ENCODE results near the gene SPIRE1.

The SPIRE1 gene

DNA sequence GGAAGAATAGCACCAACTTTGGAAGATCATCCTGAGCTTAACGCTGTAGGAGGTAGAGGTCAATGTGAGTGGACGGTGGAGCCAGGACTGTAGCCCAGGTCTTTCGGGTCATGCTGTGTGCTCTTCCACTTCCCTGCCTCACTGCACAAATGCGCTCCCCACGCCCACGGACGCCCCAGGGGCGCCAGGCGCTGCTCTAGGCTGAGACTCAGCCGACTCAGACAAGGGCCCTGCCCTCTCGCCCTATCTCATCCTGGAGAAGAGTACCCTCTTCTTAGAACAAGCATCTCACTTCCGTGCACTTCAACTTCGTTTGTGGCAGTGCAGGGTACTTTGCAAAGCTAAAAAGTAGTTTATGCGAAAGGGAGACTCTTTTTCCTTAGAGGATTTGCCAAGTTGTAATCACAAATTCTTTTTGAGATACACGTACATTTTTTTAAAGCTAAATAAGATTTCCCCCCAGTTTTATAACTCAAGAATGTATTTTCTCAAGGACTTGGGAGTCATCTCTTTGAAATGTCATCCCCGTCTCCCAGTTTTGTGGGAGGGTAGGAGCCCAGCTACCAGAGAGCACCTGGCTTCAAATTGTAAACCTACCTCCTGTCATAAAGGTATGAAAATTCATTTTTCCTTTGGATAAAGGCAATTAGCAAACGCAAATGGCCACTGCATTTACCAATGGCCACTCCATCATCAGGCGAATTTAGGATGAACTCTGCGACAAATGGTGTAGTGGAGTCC is 251.4 kb downstream of the SPIRE1 start:
- DNase-seq: no peak

DNA sequence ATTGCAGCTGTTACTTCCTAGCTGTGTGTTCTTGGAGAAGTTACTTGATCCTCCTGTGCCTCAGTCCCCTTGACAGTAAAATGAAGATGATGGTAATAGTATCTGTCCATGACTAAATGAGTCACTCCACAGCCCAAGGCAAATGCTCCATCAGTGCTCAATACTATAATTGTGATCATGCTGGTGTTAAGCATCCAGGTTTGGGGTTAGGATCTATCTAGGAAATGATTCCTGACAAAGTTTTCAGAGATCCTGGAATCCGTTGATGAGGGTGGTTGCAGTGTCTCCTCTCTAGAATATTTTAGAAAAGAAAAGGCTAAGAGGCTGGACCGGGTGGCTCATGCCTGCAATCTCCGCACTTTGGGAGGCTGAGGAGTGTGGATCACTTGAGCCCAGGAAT is 252.8 kb downstream of the SPIRE1 start:
- no peak for DNase-seq

DNA sequence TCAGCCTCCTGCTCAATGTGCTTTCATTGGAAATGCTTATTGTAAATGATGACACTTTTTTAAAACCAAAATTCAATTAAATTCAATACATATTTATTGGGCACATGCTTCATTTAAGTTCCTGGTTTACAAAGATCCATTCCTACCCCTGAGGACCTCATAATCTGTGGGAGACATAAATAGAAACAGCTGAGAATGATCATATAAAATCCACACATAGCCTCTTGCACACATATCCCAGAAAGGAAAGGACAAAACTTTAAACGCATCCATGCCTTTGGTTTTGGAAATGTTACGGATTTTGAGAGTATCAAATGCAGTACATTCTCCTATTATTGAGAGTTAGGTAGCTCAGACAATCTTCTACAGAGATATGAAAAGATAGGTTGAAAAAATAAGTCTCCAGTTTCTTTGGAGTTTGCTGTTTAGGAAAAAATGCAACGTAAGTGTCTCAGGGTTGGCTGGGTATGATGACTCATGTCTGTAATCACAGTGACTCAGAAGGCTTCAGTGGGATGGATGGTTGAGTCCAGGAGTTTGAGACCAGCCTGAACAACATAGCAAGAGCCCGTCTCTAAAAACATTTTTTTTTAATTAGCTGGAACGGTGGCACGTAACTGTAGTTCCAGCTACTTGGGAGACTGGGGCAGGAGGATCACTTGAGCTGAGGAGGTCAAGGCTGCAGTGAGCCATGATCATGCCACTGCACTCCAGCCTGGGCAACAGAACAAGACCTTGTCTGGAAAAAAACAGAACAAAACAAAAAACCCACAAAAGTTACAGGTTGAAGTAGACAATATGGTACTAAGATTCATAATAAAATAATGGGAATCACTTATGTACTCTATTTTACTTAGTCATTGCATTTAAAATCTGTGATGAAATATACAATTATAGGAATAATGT is 254.1 kb downstream of the SPIRE1 start:
- DNase-seq: no peak

DNA sequence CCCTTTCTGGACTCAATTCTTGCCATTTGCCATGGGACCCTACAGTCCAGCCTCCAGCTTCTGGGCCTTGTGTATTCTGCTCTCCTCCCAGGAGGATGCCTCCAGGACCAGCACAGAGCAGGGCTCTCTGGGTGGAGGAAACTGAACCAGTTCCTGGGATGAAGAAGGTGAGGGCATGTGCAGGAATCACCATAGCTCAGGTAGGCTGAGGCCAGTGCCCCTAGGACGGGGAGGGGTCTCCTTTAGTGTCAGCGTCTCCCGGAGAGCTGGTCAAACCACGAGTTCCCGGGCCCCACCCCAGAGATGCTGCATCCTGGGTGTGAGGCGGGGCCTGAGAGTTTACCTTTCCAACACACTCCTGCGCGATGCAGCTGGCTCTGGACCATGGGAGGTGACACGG is 256.0 kb downstream of the SPIRE1 start:
- no peak for DNase-seq

DNA sequence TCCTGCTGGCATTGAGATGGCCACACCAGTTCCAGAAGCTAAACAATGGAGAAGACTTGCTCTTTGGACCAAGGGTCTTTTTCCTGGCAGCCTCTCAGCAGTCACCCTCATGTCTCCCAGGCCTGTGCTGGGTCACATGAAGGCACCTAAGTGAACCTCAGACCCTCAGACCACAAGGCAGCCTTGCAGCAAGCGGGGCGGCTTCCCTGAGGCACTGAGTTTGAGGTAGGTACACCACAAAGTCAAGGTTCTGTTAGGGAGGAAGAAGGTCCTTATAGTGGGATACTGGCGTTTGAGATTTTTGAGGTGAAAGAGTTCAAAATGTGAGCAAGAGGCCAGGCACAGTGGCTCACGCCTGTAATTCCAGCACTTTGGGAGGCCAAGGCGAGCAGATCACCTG is 258.7 kb downstream of the SPIRE1 start:
- DNase-seq: no peak

DNA sequence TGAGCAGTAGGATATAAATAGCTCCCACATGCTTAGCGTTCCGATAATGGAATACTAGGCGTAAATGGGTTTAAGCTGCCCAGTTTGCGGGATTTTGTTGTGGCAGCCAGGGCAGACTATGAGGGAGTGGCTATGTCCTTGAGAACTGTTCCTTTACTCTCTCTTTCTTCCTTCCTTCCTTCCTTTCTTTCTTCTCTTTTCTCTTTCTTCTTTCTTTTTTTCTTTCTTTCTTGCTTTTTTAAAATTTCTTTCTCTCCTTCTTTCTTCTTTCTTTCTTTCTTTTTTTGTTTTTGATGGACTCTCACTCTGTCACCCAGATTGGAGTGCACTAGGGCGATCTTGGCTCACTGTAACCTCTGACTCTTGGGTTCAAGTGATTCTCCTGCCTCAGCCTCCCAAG is 259.3 kb downstream of the SPIRE1 start:
- no peak for DNase-seq

DNA sequence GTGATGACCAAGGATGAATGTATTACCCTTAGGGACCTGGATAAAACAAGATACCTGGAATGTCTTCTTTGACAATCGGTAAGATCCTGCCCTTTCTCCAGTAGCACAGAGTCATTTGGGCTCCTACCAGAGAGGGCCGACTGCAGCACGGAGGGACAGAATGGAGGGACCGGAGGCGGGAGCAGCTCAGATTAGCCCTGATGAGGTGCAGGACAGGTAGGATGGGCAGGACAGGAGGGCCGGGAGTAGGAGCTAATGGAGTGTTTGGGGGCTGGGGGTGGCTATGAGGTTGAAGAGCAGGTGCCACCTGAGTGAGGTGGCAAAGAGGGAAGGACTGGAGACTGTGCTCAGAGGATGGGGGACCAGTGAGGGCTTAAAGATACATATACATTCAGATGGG is 260.1 kb downstream of the SPIRE1 start:
- no peak for DNase-seq

DNA sequence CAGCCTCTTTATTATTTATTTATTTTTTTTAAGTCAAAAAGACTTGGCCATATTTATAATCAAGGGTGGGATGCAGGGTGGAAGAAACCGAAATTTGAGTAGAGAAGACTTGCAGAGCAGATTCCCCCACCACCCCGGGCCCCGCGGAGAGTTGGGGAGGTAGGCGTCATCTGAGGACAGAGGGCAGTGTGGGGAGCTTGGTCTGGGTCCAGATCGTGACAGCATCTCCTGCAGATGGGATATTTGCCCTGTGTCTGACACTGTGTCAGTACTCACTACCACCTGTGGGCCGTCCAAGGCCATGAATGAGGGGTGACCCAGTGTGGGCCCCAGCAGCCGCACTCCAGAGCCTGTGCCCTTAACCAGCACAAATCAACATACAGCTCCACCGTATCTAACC is 260.7 kb downstream of the SPIRE1 start:
- no peak for DNase-seq

All from CD4-positive, alpha-beta T cell treated with Interleukin-12 subunit alpha and Interleukin-12 subunit beta, for 1 hour (primary cell).